AG04449 (cell line): Measurements from ENCODE around the gene INSRR.

Experiments
- CTCF ChIA-PET: fragments of 350-600 bp; formaldehyde crosslinking; extraction: SDS; loops from one replicate; lab custom pipeline; 2021; ENCODE audit warnings: antibody characterized with exemption; lab: Yijun Ruan, JAX
- POLR2A ChIA-PET: fragments of 400-600, 350-600 bp; formaldehyde crosslinking; extraction: SDS; loops from one replicate; lab custom pipeline; 2020; ENCODE audit warnings: antibody characterized with exemption, inconsistent platforms; lab: Yijun Ruan, JAX
- DNase-seq: peaks from one replicate; pipeline ENCODE4 v3.0.0-alpha.2; 2010; ENCODE audit warnings: low read depth, low spot score
- H3K4me3 ChIP-seq: 2 replicates; pipeline ENCODE4 v1.5.1; 2011; ENCODE audit warnings: low read depth, mild to moderate bottlenecking, control low read depth, low read length
- CTCF ChIP-seq: IDR thresholded peaks from one replicate; pipeline ENCODE4 v1.5.1; 2011; ENCODE audit warnings: mild to moderate bottlenecking, moderate library complexity, low read length, control low read depth, inconsistent platforms; ENCODE audit not compliant: insufficient read depth; ENCODE audit errors: missing control alignments

INSRR gene

DNA sequence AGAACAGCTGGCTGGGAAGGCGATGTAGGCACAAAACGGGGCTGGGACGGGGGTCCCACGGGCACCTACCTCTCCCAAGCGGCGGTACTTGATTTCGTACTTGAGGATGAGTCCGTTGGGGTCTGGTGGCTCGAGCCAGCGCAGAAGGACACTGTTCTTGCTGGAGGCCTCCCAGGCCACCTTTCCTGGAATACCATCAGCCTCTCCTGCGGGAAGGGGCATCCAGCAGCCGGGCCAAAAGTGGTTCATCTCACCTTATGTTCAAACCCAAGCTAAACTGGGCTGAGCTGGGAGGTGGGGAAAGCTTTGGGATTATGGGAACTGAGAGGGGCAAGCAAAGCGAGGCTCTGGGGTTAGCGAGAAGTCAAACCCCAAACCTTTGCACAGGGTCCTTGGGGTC, 14.3 kb downstream of the INSRR start:
- TF ChIP-seq CTCF = no peak
- ChIA-PET CTCF (interaction anchor here (0.7 to 2.0 kb wide), 5 partner anchors 10 to 45 kb away, joined by 3 to 7 read pairs (median 4); partner anchors contain the start of gene NTRK1), POLR2A (no interaction called here)
- no peak overlapping the region for H3K4me3 ChIP-seq
- no peak for DNase-seq

DNA sequence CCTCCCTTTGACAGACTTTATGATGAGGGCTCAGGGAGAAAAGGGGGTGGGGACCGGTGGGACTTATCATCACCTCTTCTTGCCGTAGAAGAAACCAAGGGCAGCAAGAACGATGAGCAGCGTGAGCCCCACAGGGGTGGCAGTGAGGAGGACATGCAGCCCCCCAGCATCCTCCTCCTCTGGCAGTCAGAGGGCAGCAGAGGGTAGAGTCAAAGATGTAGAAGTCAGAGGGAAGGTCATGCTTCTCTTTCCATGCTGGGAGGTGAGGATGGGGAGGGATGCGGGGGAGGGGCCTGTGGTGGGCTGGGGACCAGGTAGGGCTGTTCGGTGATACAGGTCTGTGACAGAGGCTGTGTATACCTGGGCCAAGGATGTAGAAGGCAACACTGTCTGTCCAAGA, 14.8 kb downstream of the INSRR start:
- DNase-seq = no peak
- POLR2A ChIA-PET = no interaction called here
- no peak overlapping the region for H3K4me3 ChIP-seq
- no peak for TF ChIP-seq CTCF
- CTCF ChIA-PET = interaction anchor here (0.9 to 2.0 kb wide), 6 partner anchors 10 to 46 kb away, joined by 3 to 7 read pairs (median 5); partner anchors contain the start of genes INSRR and NTRK1

DNA sequence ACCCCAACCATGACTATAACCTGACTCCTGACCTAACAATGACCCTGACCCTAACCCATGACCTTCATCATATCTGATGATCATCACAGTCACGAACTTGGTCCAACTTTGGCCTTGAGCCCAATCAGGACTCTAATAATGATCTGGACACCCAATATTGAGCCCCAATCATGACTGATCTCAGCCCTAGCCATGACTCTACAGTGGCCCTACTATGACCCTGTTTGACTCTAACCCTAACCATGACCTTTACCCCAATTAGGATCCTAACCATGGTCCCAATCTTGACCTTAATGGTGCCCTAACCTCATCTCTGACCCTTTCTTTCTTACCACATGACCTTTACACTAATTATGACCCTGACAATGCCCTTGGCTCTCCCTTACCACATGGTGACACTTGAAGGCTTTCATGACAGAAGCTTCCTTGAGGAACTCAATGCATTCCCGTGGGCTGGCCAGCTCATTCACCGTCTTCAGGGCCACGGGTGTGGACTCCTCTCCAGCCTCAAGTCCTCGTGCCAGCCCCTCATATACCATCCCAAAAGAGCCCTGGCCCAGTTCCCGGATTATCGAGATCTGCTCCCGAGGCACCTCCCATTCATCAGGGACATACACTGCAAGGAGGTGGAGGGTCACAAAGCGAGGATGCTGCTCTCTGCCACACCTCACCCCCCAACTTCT, 16.2 kb downstream of the INSRR start:
- ChIA-PET CTCF (interaction anchor here (0.8 to 1.7 kb wide), 2 partner anchors 17 to 82 kb away, joined by 3 to 6 read pairs; partner anchors contain the start of gene INSRR), POLR2A (no interaction called here)
- H3K4me3 ChIP-seq = no peak overlapping the region
- no peak for DNase-seq
- TF ChIP-seq CTCF = no peak

DNA sequence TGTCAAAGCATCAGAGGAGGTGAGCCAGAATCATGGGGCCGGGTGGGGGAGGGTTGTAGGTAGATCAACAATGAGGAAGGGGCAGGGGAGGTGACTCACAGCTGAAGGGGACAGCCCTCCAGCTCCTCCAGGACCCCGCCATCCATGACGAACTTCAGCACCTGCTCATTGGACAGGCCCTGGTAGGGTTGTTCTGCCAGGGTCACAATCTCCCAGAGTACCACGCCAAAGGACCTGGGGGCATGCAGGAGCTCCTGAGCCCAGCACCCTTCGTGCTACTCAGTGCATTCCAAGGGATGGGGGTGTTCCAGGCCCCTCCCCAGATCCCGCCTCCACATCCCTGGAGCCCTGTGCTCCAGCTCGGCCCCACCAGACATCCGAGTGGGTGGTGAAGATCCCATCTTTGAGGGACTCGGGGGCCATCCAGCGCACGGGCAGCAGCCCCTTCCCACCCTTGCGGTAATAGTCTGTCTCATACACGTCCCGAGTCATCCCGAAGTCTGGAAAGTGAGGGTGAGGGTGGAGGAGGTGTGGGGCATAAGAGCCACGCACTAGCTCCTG, 17.5 kb downstream of the INSRR start:
- ChIA-PET CTCF (interaction anchor here (0.7 to 10.8 kb wide), 11 partner anchors 9 to 126 kb away, joined by 3 to 121 read pairs (median 4); partner anchors contain the start of genes NTRK1 and PEAR1), POLR2A (no interaction called here)
- no peak for DNase-seq
- TF ChIP-seq CTCF = no peak
- H3K4me3 ChIP-seq = no peak overlapping the region

GRCh38 chr1:156840898-156841279, 18.0 kb downstream of the INSRR start:
- TF ChIP-seq CTCF = no peak
- ChIA-PET CTCF (interaction anchor here (0.9 to 10.8 kb wide), 10 partner anchors 9 to 125 kb away, joined by 3 to 121 read pairs (median 4); partner anchors contain the start of genes NTRK1 and PEAR1), POLR2A (no interaction called here)
- DNase-seq = no peak
- no peak overlapping the region for H3K4me3 ChIP-seq

DNA sequence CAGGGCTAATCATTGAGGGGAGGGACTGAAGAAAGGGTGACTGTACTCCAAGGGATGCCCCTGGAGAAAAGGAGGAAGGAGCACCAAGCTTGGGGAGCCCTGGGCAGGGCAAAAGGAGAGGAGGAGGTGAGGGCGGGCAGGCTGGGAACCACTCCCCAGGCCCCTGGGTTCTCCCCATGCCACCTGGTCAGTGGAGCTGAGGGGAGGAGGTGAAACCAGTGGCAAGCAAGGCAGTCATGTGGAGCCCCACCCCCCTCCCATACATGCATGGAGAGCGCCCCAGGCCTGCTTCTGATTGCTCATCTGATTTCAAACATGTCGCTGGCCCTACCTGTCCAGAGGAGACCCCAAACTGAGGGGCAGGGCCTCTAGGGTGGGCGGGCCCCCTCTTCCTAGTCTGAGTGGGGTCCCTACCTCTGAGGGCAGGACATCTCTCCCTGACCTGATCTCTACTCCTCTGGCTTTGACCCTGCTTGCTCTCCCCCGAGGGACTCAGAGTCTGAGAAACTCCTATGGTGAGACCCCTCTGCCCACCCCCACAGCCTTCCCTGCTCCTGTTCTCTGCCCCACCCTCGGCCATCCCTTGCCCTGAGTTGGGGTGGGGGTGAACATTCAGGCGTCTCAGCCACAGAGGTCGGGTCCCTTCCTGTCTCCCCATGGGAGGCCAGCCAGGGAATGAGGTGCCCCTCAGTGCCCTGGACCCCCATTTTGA, 18.6 kb downstream of the INSRR start:
- no peak for DNase-seq
- ChIA-PET CTCF (interaction anchor here (0.9 to 10.8 kb wide), 7 partner anchors 10 to 125 kb away, joined by 3 to 121 read pairs (median 7); partner anchors contain the start of genes NTRK1 and PEAR1), POLR2A (no interaction called here)
- H3K4me3 ChIP-seq = no peak overlapping the region
- no peak for TF ChIP-seq CTCF
